ENCODE results near the gene KRTAP5-7. TPM values are rescaled to one million over a fixed set of nuclear protein-coding genes. Genes with fewer than 3 reads are reported as not detected.

Gene KRTAP5-7
- total RNA-seq, 4 donors from 2014 or later: 0.41 to 4.5 (median 1.3) TPM; not detected in 1

- intact Hi-C loops (cut with DNase I; ENCODE audit: low total_unique reads): no loop called here
- TF ChIP-seq CTCF (IDR thresholded peaks at IDR 0.05) (no peak), POLR2A (IDR thresholded peaks at IDR 0.05) (no peak), EP300 (IDR thresholded peaks at IDR 0.05; ENCODE audit: low read depth) (no peak)
- in situ Hi-C loops (cut with MboI; ENCODE audit: low pct_ligation_motif_present in 1 of 4, low pct_unique_long_range_greater_than_20kb in 1 of 4, low sequenced_read_pairs in 3 of 4): no loop called here
- H3K27me3 ChIP-seq: no peaks in the 10 kb centered on the region
- 81 to 83% methylated on average over 1 to 11 of the region's 11 CpGs for WGBS, 2 donors (ENCODE audit: low coverage in 1 of 2)
- H3K36me3 ChIP-seq: no peaks in the 10 kb centered on the region
- no peaks in the 10 kb centered on the region for H3K9me3 ChIP-seq
- no peak overlapping the region for H3K4me3 ChIP-seq
- no peak overlapping the region for H3K27ac ChIP-seq
- no peaks in the 10 kb centered on the region for H3K4me1 ChIP-seq
- DNase-seq: no peak
These were observed 28.4 kb downstream of the KRTAP5-7 start for GRCh38 chr11:71555508-71555907.

- Histone ChIP-seq H3K36me3 (no peaks in the 10 kb centered on the region), H3K4me3 (no peak overlapping the region), H3K27me3 (no peaks in the 10 kb centered on the region), H3K4me1 (no peaks in the 10 kb centered on the region), H3K27ac (no peak overlapping the region), H3K9me3 (no peaks in the 10 kb centered on the region)
- in situ Hi-C loops (cut with MboI; ENCODE audit: low pct_ligation_motif_present in 1 of 4, low pct_unique_long_range_greater_than_20kb in 1 of 4, low sequenced_read_pairs in 3 of 4) (no loop called here), intact Hi-C loops (cut with DNase I; ENCODE audit: low total_unique reads) (no loop called here)
- 58 to 80% methylated on average over 1 to 4 of the region's 4 CpGs for WGBS, 2 donors (ENCODE audit: low coverage in 1 of 2)
- TF ChIP-seq POLR2AphosphoS5 (IDR thresholded peaks at IDR 0.05) (no peak), CTCF (IDR thresholded peaks at IDR 0.05) (no peak), EP300 (IDR thresholded peaks at IDR 0.05; ENCODE audit: low read depth) (no peak), POLR2A (IDR thresholded peaks at IDR 0.05) (no peak)
- no peak for DNase-seq
These were observed 29.0 kb downstream of the KRTAP5-7 start for GRCh38 chr11:71556018-71556417.

- DNase-seq: no peak
- in situ Hi-C loops (cut with MboI; ENCODE audit: low pct_ligation_motif_present in 1 of 4, low pct_unique_long_range_greater_than_20kb in 1 of 4, low sequenced_read_pairs in 3 of 4): no loop called here
- H3K4me1 ChIP-seq: no peaks in the 10 kb centered on the region
- no peak overlapping the region for H3K27ac ChIP-seq
- TF ChIP-seq POLR2A (IDR thresholded peaks at IDR 0.05) (no peak), EP300 (IDR thresholded peaks at IDR 0.05; ENCODE audit: low read depth) (no peak), CTCF (IDR thresholded peaks at IDR 0.05) (no peak), POLR2AphosphoS5 (IDR thresholded peaks at IDR 0.05) (no peak)
- H3K36me3 ChIP-seq: no peaks in the 10 kb centered on the region
- H3K4me3 ChIP-seq: no peak overlapping the region
- intact Hi-C loops (cut with DNase I; ENCODE audit: low total_unique reads): no loop called here
- no peaks in the 10 kb centered on the region for H3K27me3 ChIP-seq
- H3K9me3 ChIP-seq: no peaks in the 10 kb centered on the region
These were observed 30.2 kb downstream of the KRTAP5-7 start for GRCh38 chr11:71557257-71557656.

GRCh38 chr11:71558996-71559395 is 31.9 kb downstream of the KRTAP5-7 start:
- H3K9me3 ChIP-seq: no peaks in the 10 kb centered on the region
- no peak for TF ChIP-seq POLR2AphosphoS5 (IDR thresholded peaks at IDR 0.05)
- TF ChIP-seq POLR2A (IDR thresholded peaks at IDR 0.05): no peak
- TF ChIP-seq EP300 (IDR thresholded peaks at IDR 0.05; ENCODE audit: low read depth): no peak
- no peak for TF ChIP-seq CTCF (IDR thresholded peaks at IDR 0.05)
- no peak for DNase-seq
- H3K27me3 ChIP-seq: peaks cover 9% of the 10 kb centered on the region
- in situ Hi-C loops (cut with MboI; ENCODE audit: low pct_ligation_motif_present in 1 of 4, low pct_unique_long_range_greater_than_20kb in 1 of 4, low sequenced_read_pairs in 3 of 4) (no loop called here), intact Hi-C loops (cut with DNase I; ENCODE audit: low total_unique reads) (no loop called here)
- no peaks in the 10 kb centered on the region for H3K4me1 ChIP-seq
- no peaks in the 10 kb centered on the region for H3K36me3 ChIP-seq
- WGBS, 2 donors (ENCODE audit: low coverage in 1 of 2): 86% methylated on average over 1 of the region's 1 CpG
- H3K27ac ChIP-seq: no peak overlapping the region
- H3K4me3 ChIP-seq: no peak overlapping the region

All from transverse colon (tissue), 4 donors.